NCI-H1694 treated with DMSO at 0.1 percent for 48 hours (cell line): ENCODE data around the gene TMF1.

ENCODE experiments used
- DNase-seq: peaks from one replicate; lab custom pipeline; 2025; lab: John Stamatoyannopoulos, UW

Gene TMF1

GRCh38 chr3:69012100-69012799 lies 39.9 kb downstream of the TMF1 start:
- DNase-seq, result no peak

GRCh38 chr3:69011096-69011730 lies 40.9 kb downstream of the TMF1 start:
- no peak for DNase-seq

GRCh38 chr3:69009559-69010410 lies 42.3 kb downstream of the TMF1 start:
- DNase-seq, result no peak

- no peak for DNase-seq
These were observed 43.2 kb downstream of the TMF1 start for GRCh38 chr3:69008980-69009379.

- DNase-seq, result no peak
These were observed 46.2 kb downstream of the TMF1 start for GRCh38 chr3:69005791-69006482.

- no peak for DNase-seq
These were observed 46.9 kb downstream of the TMF1 start for GRCh38 chr3:69005071-69005790.

GRCh38 chr3:69004138-69004537 lies 48.0 kb downstream of the TMF1 start:
- no peak for DNase-seq

- no peak for DNase-seq
These were observed 52.5 kb downstream of the TMF1 start for GRCh38 chr3:68999605-69000004.

- no peak for DNase-seq
These were observed 53.0 kb downstream of the TMF1 start for GRCh38 chr3:68999158-68999557.

- no peak for DNase-seq
These were observed 54.2 kb downstream of the TMF1 start for GRCh38 chr3:68997887-68998286.

- DNase-seq, result peak; percentile 10
These were observed 55.7 kb downstream of the TMF1 start for GRCh38 chr3:68996356-68996995.

- DNase-seq, result no peak
These were observed 63.4 kb downstream of the TMF1 start for GRCh38 chr3:68988740-68989139.

- DNase-seq, result no peak
These were observed 64.8 kb downstream of the TMF1 start for GRCh38 chr3:68987322-68987721.

GRCh38 chr3:68986496-68987208 lies 65.5 kb downstream of the TMF1 start:
- DNase-seq, result no peak

GRCh38 chr3:68985146-68985790 lies 66.9 kb downstream of the TMF1 start:
- DNase-seq, result no peak

GRCh38 chr3:68984011-68984530 lies 68.1 kb downstream of the TMF1 start:
- DNase-seq, result no peak

- DNase-seq, result no peak
These were observed 74.5 kb downstream of the TMF1 start for GRCh38 chr3:68977486-68978167.

GRCh38 chr3:68974711-68975110 lies 77.4 kb downstream of the TMF1 start:
- DNase-seq, result no peak

GRCh38 chr3:68973639-68974038 lies 78.5 kb downstream of the TMF1 start:
- no peak for DNase-seq
